ENCODE measurements around the gene TMBIM6.

The TMBIM6 gene

GRCh38 chr12:49798934-49799333 lies 57.6 kb downstream of the TMBIM6 start:
- DNase-seq (ENCODE audit: low read depth), result no peak
- no peak overlapping the region for H3K4me3 ChIP-seq (ENCODE audit: low read length)
- no peak for TF ChIP-seq CTCF (IDR thresholded peaks at IDR 0.05; ENCODE audit: insufficient read depth, low read depth, low read length, missing control alignments)

- TF ChIP-seq CTCF (IDR thresholded peaks at IDR 0.05; ENCODE audit: insufficient read depth, low read depth, low read length, missing control alignments), result no peak
- no peak overlapping the region for H3K4me3 ChIP-seq (ENCODE audit: low read length)
- DNase-seq (ENCODE audit: low read depth), result no peak
Observed at GRCh38 chr12:49800421-49801140, 59.2 kb downstream of the TMBIM6 start.

GRCh38 chr12:49801141-49802063 lies 60.0 kb downstream of the TMBIM6 start:
- no peak for DNase-seq (ENCODE audit: low read depth)
- no peak overlapping the region for H3K4me3 ChIP-seq (ENCODE audit: low read length)
- no peak for TF ChIP-seq CTCF (IDR thresholded peaks at IDR 0.05; ENCODE audit: insufficient read depth, low read depth, low read length, missing control alignments)

GRCh38 chr12:49803693-49804450 lies 62.5 kb downstream of the TMBIM6 start:
- DNase-seq (ENCODE audit: low read depth), result no peak
- H3K4me3 ChIP-seq (ENCODE audit: low read length), result no peak overlapping the region
- TF ChIP-seq CTCF (IDR thresholded peaks at IDR 0.05; ENCODE audit: insufficient read depth, low read depth, low read length, missing control alignments), result no peak

GRCh38 chr12:49804821-49805220 lies 63.5 kb downstream of the TMBIM6 start:
- no peak overlapping the region for H3K4me3 ChIP-seq (ENCODE audit: low read length)
- DNase-seq (ENCODE audit: low read depth), result no peak
- no peak for TF ChIP-seq CTCF (IDR thresholded peaks at IDR 0.05; ENCODE audit: insufficient read depth, low read depth, low read length, missing control alignments)

GRCh38 chr12:49805409-49805808 lies 64.1 kb downstream of the TMBIM6 start:
- H3K4me3 ChIP-seq (ENCODE audit: low read length), result no peak overlapping the region
- no peak for DNase-seq (ENCODE audit: low read depth)
- TF ChIP-seq CTCF (IDR thresholded peaks at IDR 0.05; ENCODE audit: insufficient read depth, low read depth, low read length, missing control alignments), result no peak
